GM20000 (cell line): Measurements from ENCODE around the gene BRME1.

Experiments
- DNase-seq: peaks from one replicate; pipeline ENCODE4 v3.0.0; 2012; ENCODE audit warnings: low spot score
- CTCF ChIP-seq: IDR thresholded peaks from 2 replicates; pipeline ENCODE4 v1.5.1; 2012; ENCODE audit warnings: mild to moderate bottlenecking, control low read depth; ENCODE audit errors: extremely low read depth, missing control alignments

Gene BRME1

GRCh38 chr19:13841086-13841961, 64.6 kb downstream of the BRME1 start:
- no peak for TF ChIP-seq CTCF
- no peak for DNase-seq

GRCh38 chr19:13840305-13841085, 65.4 kb downstream of the BRME1 start:
- no peak for TF ChIP-seq CTCF
- no peak for DNase-seq

- TF ChIP-seq CTCF: no peak
These were observed 66.0 kb downstream of the BRME1 start for GRCh38 chr19:13839938-13840304.

GRCh38 chr19:13839130-13839937, 66.6 kb downstream of the BRME1 start:
- peak; percentile 92 for DNase-seq
- TF ChIP-seq CTCF: no peak

More at GRCh38 chr19:13839938-13840304, 66.0 kb downstream of the BRME1 start:
- no peak for DNase-seq

GRCh38 chr19:13838435-13839129, 67.3 kb downstream of the BRME1 start:
- no peak for DNase-seq
- no peak for TF ChIP-seq CTCF

- no peak for TF ChIP-seq CTCF
- DNase-seq: no peak
These were observed 69.9 kb downstream of the BRME1 start for GRCh38 chr19:13835791-13836723.
